Left colon (tissue), 2 donors: Measurements from ENCODE around the gene PRKN. TPM values are rescaled to one million over a fixed set of nuclear protein-coding genes. Genes with fewer than 3 reads are reported as not detected.

Experiments used
- ATAC-seq: fragments of 200-7000 bp; cut with Tn5 transposase; one replicate; pipeline ENCODE4 v1.9.1; 2020; ENCODE audit warnings: mild to moderate bottlenecking, moderate library complexity
- DNase-seq, 2 donors: peaks; one replicate each; pipeline ENCODE4 v3.0.0-alpha.2; 2020
- intact Hi-C, 2 donors: fragments of 100-400 bp; cut with DNase I in 1 of 2; cut with micrococcal nuclease in 1 of 2; formaldehyde crosslinking; loops; one replicate each; pipeline versions ENCODE4 v1.11.2 to v1.14.0; 2022; cut with DNase I, micrococcal nuclease
- total RNA-seq, 2 donors: library from RNA; stranded (reverse); fragmentation: NEBNext Ultra II Directional; extraction: Animal tissue kit (Norgen Biotek cat#: 25700); gene quantifications; one replicate each; pipeline ENCODE4 v1.2.1, GENCODE V29; 2021
- donor health status: DM: no; HTN: no; CAD: no.
- donor health status: DM: yes; HTN: yes; CAD: no.

PRKN gene
- total RNA-seq, 2 donors from 2014 or later: 5.4 to 5.5 TPM

- no peak for ATAC-seq
- intact Hi-C loops: no loop called here
- DNase-seq: no peak
These were observed 1427.8 kb downstream of the PRKN start for GRCh38 chr6:161299726-161300125.

Other genes with a start within 250 kb of the PRKN start
- gene PACRG, start 208 bp upstream of the PRKN start, total RNA-seq: 1 to 10 TPM in 1 of 2 donors, under 1 TPM in 1; 0.70 to 1.3 TPM